T-cell (primary cell): Measurements from ENCODE around the gene ADAMTSL4. TPM values are rescaled to one million over a fixed set of nuclear protein-coding genes. Genes with fewer than 3 reads are reported as not detected.
"Not testable (repeated sequence)": the region's sequence is repeated elsewhere in the genome, so short reads cannot be mapped to it uniquely, and the experiment has no call there.

Source experiments
- ATAC-seq, 4 experiments: fragments of 200-7000 bp in 3 of 4; fragments of 150-1000 bp in 1 of 4; cut with Tn5 transposase; replicated peaks in 1 of 4; 1 replicate in 3 of 4; 2 replicates in 1 of 4; pipeline ENCODE4 v1.10.0; 2021; ENCODE audit warnings: moderate library complexity in 3 of 4, mild to moderate bottlenecking in 2 of 4, moderate number of reproducible peaks in 1 of 4
- CTCF ChIA-PET, 2 donors: fragments of 300-600 bp; sonication (Branson Sonifier 250); formaldehyde crosslinking; loops; one replicate each; lab custom pipeline; 2022; ENCODE audit warnings: antibody characterized with exemption in 2 of 2; lab: Charles Lee
- POLR2A ChIA-PET, 2 donors: fragments of 300-600 bp; sonication (Branson Sonifier 250); formaldehyde crosslinking; loops; one replicate each; lab custom pipeline; 2022; ENCODE audit warnings: antibody characterized with exemption in 2 of 2; lab: Charles Lee
- DNase-seq, 35 experiments: peaks; one replicate each; pipeline versions ENCODE4 v3.0.0 to v3.0.0-alpha.2; 2013 to 2023
- H3K27ac ChIP-seq: one replicate; pipeline ENCODE4 v1.5.1; 2013; ENCODE audit warnings: low read length
- H3K27me3 ChIP-seq, 2 experiments: replicated peaks in 1 of 2; 1 replicate in 1 of 2; 2 replicates in 1 of 2; pipeline versions ENCODE4 v1.6.1 to v1.7.0; 2013; ENCODE audit warnings: low read length in 1 of 2, mixed read lengths in 1 of 2; ENCODE audit not compliant: control insufficient read depth in 2 of 2, insufficient read depth in 2 of 2; ENCODE audit errors: extremely low read depth in 1 of 2
- H3K36me3 ChIP-seq, 2 donors: 1 replicate in 1 of 2; 2 replicates in 1 of 2; pipeline versions ENCODE4 v1.6.1 to v1.7.0; 2013; ENCODE audit warnings: low read length in 1 of 2; ENCODE audit not compliant: control insufficient read depth in 2 of 2, insufficient read depth in 1 of 2; ENCODE audit errors: extremely low read depth in 1 of 2
- H3K4me1 ChIP-seq, 2 experiments: 1 replicate in 1 of 2; 2 replicates in 1 of 2; pipeline versions ENCODE4 v1.6.1 to v1.7.0; 2013; ENCODE audit warnings: low read length in 2 of 2, mixed read lengths in 1 of 2; ENCODE audit not compliant: insufficient read depth in 2 of 2, control insufficient read depth in 1 of 2; ENCODE audit errors: extremely low read depth in 1 of 2
- H3K4me3 ChIP-seq, 2 donors: 1 replicate in 1 of 2; 2 replicates in 1 of 2; pipeline versions ENCODE4 v1.5.1 to v1.7.0; 2013; ENCODE audit warnings: mild to moderate bottlenecking in 2 of 2, low read length in 1 of 2, moderate library complexity in 1 of 2; ENCODE audit not compliant: control insufficient read depth in 1 of 2; ENCODE audit errors: extremely low read depth in 1 of 2
- H3K9me3 ChIP-seq: 2 replicates; pipeline ENCODE4 v1.7.0; 2013
- H3K27ac Mint-ChIP-seq, 2 donors: one replicate each; pipeline ENCODE4 v1.8.0; 2020 to 2021; ENCODE audit warnings: mild to moderate bottlenecking in 2 of 2, mixed read lengths in 2 of 2
- H3K27me3 Mint-ChIP-seq, 2 donors: one replicate each; pipeline ENCODE4 v1.8.0; 2021 to 2022; ENCODE audit warnings: mixed read lengths in 2 of 2
- H3K36me3 Mint-ChIP-seq: one replicate; pipeline ENCODE4 v1.8.0; 2021; ENCODE audit warnings: mixed read lengths
- H3K4me1 Mint-ChIP-seq, 3 donors: one replicate each; pipeline ENCODE4 v1.8.0; 2020 to 2022; ENCODE audit warnings: mixed read lengths in 3 of 3, mild to moderate bottlenecking in 1 of 3
- H3K4me3 Mint-ChIP-seq, 3 donors: one replicate each; pipeline ENCODE4 v1.8.0; 2020 to 2022; ENCODE audit warnings: mild to moderate bottlenecking in 3 of 3, mixed read lengths in 3 of 3, moderate library complexity in 3 of 3
- H3K9me3 Mint-ChIP-seq, 3 donors: one replicate each; pipeline ENCODE4 v1.8.0; 2020 to 2022; ENCODE audit warnings: mixed read lengths in 3 of 3
- WGBS: methylation state at CpG from one replicate; pipeline ENCODE4 v1.1.5; 2013; ENCODE audit warnings: missing lambda C conversion rate; ENCODE audit not compliant: insufficient coverage; 5-methylcytosine and 5-hydroxymethylcytosine counted together
- total RNA-seq, 35 experiments: library from RNA in 6 of 35; stranded (reverse) in 6 of 35; fragments of 120-200 nt in 1 of 35; gene quantifications; one replicate each; pipeline versions ENCODE4 v1.2.1 to v1.2.4 and lab custom pipeline; 2013 to 2026

The ADAMTSL4 gene
- total RNA-seq, 5 donors from 2014 or later (not counting 1 experiment from before 2014, with no cell fraction given), result 0.26 to 0.66 (median 0.49) TPM

DNA sequence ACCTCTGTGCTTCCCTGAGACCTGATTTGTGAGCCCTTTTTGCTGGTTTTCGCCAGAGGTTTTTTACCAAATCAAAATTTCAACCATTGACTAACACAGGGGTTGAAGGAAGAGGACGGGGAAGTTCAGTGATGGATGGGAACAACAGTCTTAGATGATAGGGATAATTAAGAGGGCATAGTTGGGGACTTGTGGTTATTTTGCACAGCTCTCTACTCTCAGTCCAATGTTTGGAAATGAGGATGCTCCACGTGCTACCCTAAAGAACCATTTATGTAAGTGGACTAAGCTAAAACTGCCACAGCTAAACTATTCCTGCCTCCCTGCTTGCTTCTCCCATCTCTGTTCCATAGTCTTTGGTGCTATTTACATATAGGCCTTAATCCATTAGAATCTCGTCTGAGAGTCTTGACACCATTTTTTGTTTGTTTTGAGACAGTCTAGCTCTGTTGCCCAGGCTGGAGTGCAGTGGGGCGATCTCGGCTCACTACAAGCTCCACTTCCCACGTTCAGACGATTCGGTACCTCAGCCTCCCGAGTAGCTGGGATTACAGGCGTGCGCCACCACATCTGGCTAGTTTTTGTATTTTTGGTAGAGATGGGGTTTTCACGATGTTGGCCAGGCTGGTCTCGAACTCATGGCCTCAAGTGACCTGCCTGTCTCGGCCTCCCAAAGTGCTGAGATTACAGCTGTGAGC, 30.9 kb downstream of the ADAMTSL4 start:
- H3K4me1 Mint-ChIP-seq, result peaks cover 23 to 33% (median 26%) of the 10 kb centered on the region in 3 donors
- no peaks in the 10 kb centered on the region for H3K9me3 ChIP-seq
- DNase-seq (no peak), ATAC-seq (peak; percentile 2 to 7 (median 4))
- peak overlapping the region; percentile 54 to 77 for H3K4me3 ChIP-seq
- ChIA-PET CTCF (interaction anchor here (0.5 to 12.6 kb wide), 9 partner anchors 9 to 491 kb away, joined by 3 to 170 read pairs (median 6); partner anchors contain the start of genes ENSA (in 1 of the 2) and GABPB2 (in 1 of the 2)), POLR2A (interaction anchor here (0.6 to 11.0 kb wide), 18 partner anchors 9 to 567 kb away, joined by 3 to 255 read pairs (median 6); partner anchors contain the start of genes CTSS (in 1 of the 2), ENSA (in 1 of the 2) and GOLPH3L (in 1 of the 2))
- H3K4me3 Mint-ChIP-seq, result peak overlapping the region; percentile 75 to 99 (median 95)
- H3K27me3 ChIP-seq, result no peaks in the 10 kb centered on the region
- peak overlapping the region; percentile 99 for H3K27ac ChIP-seq
- H3K27ac Mint-ChIP-seq, result peak overlapping the region; percentile 92 to 98
- no peaks in the 10 kb centered on the region for H3K27me3 Mint-ChIP-seq
- H3K4me1 ChIP-seq, result peaks cover 12 to 18% of the 10 kb centered on the region in 2 experiments
- WGBS, result 92% methylated on average over 4 of the region's 15 CpGs
- H3K36me3 Mint-ChIP-seq, result peaks cover 42% of the 10 kb centered on the region
- H3K36me3 ChIP-seq, result peaks cover 4 to 37% of the 10 kb centered on the region in 2 donors
- no peaks in the 10 kb centered on the region for H3K9me3 Mint-ChIP-seq

DNA sequence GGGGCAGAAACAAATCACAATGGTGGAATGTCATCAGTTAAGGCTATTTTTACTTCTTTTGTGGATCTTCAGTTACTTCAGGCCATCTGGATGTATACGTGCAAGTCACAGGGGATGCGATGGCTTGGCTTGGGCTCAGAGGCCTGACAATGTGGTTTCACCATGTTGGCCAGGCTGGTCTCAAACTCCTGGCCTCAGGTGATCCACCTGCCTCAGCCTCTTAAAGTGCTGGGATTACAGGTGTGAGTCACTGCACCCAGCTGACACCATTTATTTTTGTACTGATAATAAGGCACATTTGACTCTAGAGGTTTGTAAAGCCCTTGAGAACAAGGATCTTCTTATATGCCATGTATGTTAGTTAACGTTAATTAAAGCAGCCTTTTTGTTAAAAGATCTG, 31.8 kb downstream of the ADAMTSL4 start:
- H3K4me3 ChIP-seq, H3K9me3 Mint-ChIP-seq, H3K9me3 ChIP-seq, H3K27ac ChIP-seq, DNase-seq, ATAC-seq, H3K27me3 ChIP-seq, H3K27me3 Mint-ChIP-seq: not testable (repeated sequence)
- Histone ChIP-seq H3K36me3 (peaks cover 4 to 28% of the 10 kb centered on the region in 2 donors), H3K4me1 (peaks cover 7 to 14% of the 10 kb centered on the region in 2 experiments)
- H3K27ac Mint-ChIP-seq, result peak overlapping the region; percentile 92 to 98
- no CpG with 5 or more reads among the region's 3 CpGs for WGBS
- H3K36me3 Mint-ChIP-seq, result peaks cover 36% of the 10 kb centered on the region
- peak overlapping the region; percentile 8 to 99 (median 95) for H3K4me3 Mint-ChIP-seq
- peaks cover 18 to 24% (median 20%) of the 10 kb centered on the region in 3 donors for H3K4me1 Mint-ChIP-seq
- CTCF ChIA-PET, result interaction anchor here (2.0 to 12.6 kb wide), 3 partner anchors 18 to 40 kb away, joined by 21 to 170 read pairs (median 31); no protein-coding TSS in a partner anchor
- POLR2A ChIA-PET, result interaction anchor here (0.6 to 8.5 kb wide), 9 partner anchors 9 to 341 kb away, joined by 3 to 115 read pairs (median 4); no protein-coding TSS in a partner anchor

DNA sequence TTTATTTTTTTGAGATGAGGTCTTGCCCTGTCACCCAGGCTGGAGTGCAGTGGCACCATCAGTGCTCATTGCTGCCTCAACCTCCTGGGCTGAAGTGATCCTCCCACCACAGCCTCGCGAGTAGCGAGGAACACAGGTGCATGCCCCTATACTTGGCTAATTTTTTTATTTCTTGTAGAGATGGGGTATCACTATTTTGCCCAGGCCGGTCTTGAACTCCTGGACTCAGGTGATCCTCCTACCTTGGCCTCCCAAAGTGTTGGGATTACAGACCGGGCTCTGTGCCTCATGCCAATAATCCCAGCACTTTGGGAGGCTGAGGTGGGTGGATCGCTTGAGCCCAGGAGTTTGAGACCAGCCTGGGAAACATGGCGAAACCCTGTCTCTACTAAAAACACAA, 32.2 kb downstream of the ADAMTSL4 start:
- POLR2A ChIA-PET, result interaction anchor here (0.6 to 1.1 kb wide), 7 partner anchors 8 to 340 kb away, joined by 3 to 7 read pairs (median 3); no protein-coding TSS in a partner anchor
- 100% methylated on average over 1 of the region's 7 CpGs for WGBS
- not testable (repeated sequence) for H3K27me3 Mint-ChIP-seq, ATAC-seq, H3K27ac ChIP-seq, H3K27me3 ChIP-seq, H3K4me3 Mint-ChIP-seq, H3K9me3 ChIP-seq, DNase-seq, H3K4me3 ChIP-seq, H3K9me3 Mint-ChIP-seq
- Histone ChIP-seq H3K4me1 (peaks cover 4 to 14% of the 10 kb centered on the region in 2 experiments), H3K36me3 (peaks cover 4 to 24% of the 10 kb centered on the region in 2 donors)
- peaks cover 17 to 20% (median 19%) of the 10 kb centered on the region in 3 donors for H3K4me1 Mint-ChIP-seq
- H3K36me3 Mint-ChIP-seq, result peaks cover 32% of the 10 kb centered on the region
- H3K27ac Mint-ChIP-seq, result peak overlapping the region in 1 of 2 donors; percentile 98
- CTCF ChIA-PET, result interaction anchor here (2.7 to 12.6 kb wide), 2 partner anchors 19 to 21 kb away, joined by 21 to 170 read pairs; no protein-coding TSS in a partner anchor

DNA sequence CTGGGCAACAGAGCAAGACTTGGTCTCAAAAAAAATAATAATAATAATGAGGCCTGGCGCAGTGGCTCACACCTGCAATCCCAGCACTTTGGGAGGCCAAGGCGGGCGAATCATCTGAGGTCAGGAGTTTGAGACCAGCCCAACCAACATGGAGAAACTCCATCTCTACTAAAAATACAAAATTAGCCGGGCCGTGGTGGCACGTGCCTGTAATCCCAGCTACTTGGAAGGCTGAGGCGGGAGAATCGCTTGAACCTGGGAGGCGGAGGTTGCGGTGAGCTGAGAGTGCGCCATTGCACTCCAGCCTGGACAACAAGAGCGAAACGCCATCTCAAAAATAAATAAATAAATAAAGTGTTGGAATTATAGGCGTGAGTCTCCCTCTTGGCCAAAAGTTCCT, 32.8 kb downstream of the ADAMTSL4 start:
- H3K27me3 ChIP-seq, H3K9me3 Mint-ChIP-seq, H3K4me3 ChIP-seq, H3K27me3 Mint-ChIP-seq, H3K27ac ChIP-seq, CTCF ChIA-PET, H3K27ac Mint-ChIP-seq, ATAC-seq, H3K9me3 ChIP-seq, H3K4me3 Mint-ChIP-seq, DNase-seq: not testable (repeated sequence)
- no CpG with 5 or more reads among the region's 14 CpGs for WGBS
- peaks cover 27% of the 10 kb centered on the region for H3K36me3 Mint-ChIP-seq
- Histone ChIP-seq H3K36me3 (peaks cover 4 to 19% of the 10 kb centered on the region in 2 donors), H3K4me1 (peaks cover 2 to 14% of the 10 kb centered on the region in 2 experiments)
- peaks cover 17 to 20% (median 19%) of the 10 kb centered on the region in 3 donors for H3K4me1 Mint-ChIP-seq
- POLR2A ChIA-PET, result interaction anchor here in 1 of 2 donors (0.6 kb wide), 1 partner anchor 18 kb away, joined by 3 read pairs; no protein-coding TSS in a partner anchor

DNA sequence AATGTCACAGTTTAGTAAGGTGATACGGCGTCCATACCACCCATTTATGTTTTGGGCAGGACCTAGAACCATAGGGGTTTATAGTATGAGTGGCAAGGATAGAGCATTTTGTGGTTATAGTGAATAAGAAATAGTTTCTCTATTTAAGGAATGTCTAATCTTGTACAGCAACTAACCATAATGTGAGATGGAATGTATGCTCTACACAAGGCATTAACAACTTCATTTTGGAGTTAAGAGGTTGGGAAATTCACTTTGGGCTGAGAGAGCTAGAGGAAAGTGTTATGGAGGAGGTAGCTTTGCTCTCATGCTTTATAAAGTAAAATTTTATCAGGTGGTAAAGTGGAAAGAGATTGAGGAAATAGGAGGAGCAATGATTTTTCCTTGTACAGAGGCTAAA, 33.2 kb downstream of the ADAMTSL4 start:
- Mint-ChIP-seq H3K9me3 (no peaks in the 10 kb centered on the region), H3K4me1 (peaks cover 17 to 20% (median 19%) of the 10 kb centered on the region in 3 donors), H3K4me3 (no peak overlapping the region), H3K27ac (no peak overlapping the region), H3K27me3 (no peaks in the 10 kb centered on the region), H3K36me3 (peaks cover 23% of the 10 kb centered on the region)
- ChIA-PET CTCF (no interaction called here), POLR2A (interaction anchor here in 1 of 2 donors (0.6 kb wide), 1 partner anchor 19 kb away, joined by 3 read pairs; no protein-coding TSS in a partner anchor)
- peaks cover 1 to 15% of the 10 kb centered on the region in 2 donors for H3K36me3 ChIP-seq
- DNase-seq (no peak), ATAC-seq (no peak)
- no peaks in the 10 kb centered on the region for H3K27me3 ChIP-seq
- H3K27ac ChIP-seq, result no peak overlapping the region
- H3K4me3 ChIP-seq, result no peak overlapping the region
- H3K9me3 ChIP-seq, result no peaks in the 10 kb centered on the region
- peaks cover 2 to 14% of the 10 kb centered on the region in 2 experiments for H3K4me1 ChIP-seq
- no CpG with 5 or more reads among the region's 2 CpGs for WGBS
